ENCODE results near the gene SCP2.
A peak's percentile ranks its signal among the peaks of the same experiment; 100 is the strongest.

The SCP2 gene

DNA sequence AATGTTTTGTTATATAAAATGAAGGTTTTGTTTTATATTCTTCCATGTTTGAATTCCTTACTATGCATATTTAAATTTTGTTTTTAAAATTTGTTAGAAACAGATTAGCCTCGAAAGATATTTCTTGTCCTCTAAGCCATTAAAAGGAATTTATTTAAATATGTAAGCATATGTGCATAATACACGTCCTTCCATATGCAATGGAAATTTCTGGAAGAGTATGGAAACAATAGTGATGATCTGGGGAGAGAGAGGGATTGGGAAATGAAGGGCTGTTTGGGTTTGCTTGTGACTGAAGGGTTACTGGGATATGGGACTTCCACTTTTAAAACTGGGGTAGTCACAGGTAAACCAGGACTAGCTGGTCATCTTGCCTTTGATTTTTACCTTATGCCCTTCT is 26.7 kb upstream of the SCP2 start:
- Histone ChIP-seq H2AFZ (ENCODE audit: low read length) (no peak overlapping the region), H3K36me3 (ENCODE audit: insufficient read depth, low read length) (no peaks in the 10 kb centered on the region), H3K4me2 (ENCODE audit: low read depth, low read length, poor library complexity, severe bottlenecking) (no peak overlapping the region), H3K27me3 (ENCODE audit: insufficient read depth, low read length, poor library complexity, severe bottlenecking) (no peaks in the 10 kb centered on the region), H4K20me1 (ENCODE audit: insufficient read depth, low read length, poor library complexity, severe bottlenecking) (no peaks in the 10 kb centered on the region), H3K9ac (ENCODE audit: low read depth, low read length, poor library complexity, severe bottlenecking) (no peak overlapping the region), H3K9me3 (ENCODE audit: insufficient read depth, low read depth, low read length) (no peaks in the 10 kb centered on the region), H3K4me1 (ENCODE audit: insufficient read depth, low read length, poor library complexity, severe bottlenecking) (peaks cover 3% of the 10 kb centered on the region), H3F3A (ENCODE audit: low read depth) (no peaks in the 10 kb centered on the region), H3K9me2 (replicated peaks; ENCODE audit: low read depth, low read length) (no peaks in the 10 kb centered on the region), H3K4me3 (ENCODE audit: low read length, poor library complexity, severe bottlenecking) (no peak overlapping the region), H3K79me2 (ENCODE audit: insufficient read depth, low read length) (no peaks in the 10 kb centered on the region)
- TF ChIP-seq, protein P1, sequence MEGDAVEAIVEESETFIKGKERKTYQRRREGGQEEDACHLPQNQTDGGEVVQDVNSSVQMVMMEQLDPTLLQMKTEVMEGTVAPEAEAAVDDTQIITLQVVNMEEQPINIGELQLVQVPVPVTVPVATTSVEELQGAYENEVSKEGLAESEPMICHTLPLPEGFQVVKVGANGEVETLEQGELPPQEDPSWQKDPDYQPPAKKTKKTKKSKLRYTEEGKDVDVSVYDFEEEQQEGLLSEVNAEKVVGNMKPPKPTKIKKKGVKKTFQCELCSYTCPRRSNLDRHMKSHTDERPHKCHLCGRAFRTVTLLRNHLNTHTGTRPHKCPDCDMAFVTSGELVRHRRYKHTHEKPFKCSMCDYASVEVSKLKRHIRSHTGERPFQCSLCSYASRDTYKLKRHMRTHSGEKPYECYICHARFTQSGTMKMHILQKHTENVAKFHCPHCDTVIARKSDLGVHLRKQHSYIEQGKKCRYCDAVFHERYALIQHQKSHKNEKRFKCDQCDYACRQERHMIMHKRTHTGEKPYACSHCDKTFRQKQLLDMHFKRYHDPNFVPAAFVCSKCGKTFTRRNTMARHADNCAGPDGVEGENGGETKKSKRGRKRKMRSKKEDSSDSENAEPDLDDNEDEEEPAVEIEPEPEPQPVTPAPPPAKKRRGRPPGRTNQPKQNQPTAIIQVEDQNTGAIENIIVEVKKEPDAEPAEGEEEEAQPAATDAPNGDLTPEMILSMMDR (conservative IDR thresholded peaks at IDR 0.05; ENCODE audit: low read length), result no peak
- TF ChIP-seq EZH2phosphoT487 (IDR thresholded peaks at IDR 0.05; ENCODE audit: borderline replicate concordance), result no peak

DNA sequence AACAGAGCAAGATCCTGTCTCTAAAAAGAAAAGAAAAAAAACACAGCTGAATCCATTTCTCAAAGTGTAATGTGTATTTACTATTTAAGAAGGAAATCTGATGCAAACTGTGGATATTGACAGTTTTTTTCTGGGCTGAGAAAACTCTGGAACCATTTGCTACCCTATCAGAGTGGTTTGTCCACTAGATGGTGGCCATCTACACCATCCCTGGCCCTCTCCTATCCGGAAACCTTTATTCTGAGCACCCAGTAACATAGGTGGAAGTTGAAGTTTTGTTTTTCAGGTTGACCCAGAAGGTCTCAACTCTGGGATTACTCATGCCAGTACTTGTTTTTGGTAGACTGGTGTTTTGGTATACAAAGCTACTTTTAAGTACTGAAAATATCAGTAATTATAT is 25.7 kb upstream of the SCP2 start:
- Histone ChIP-seq H3F3A (ENCODE audit: low read depth) (no peaks in the 10 kb centered on the region), H3K36me3 (ENCODE audit: insufficient read depth, low read length) (no peaks in the 10 kb centered on the region), H3K27me3 (ENCODE audit: insufficient read depth, low read length, poor library complexity, severe bottlenecking) (no peaks in the 10 kb centered on the region), H3K9me3 (ENCODE audit: insufficient read depth, low read depth, low read length) (no peaks in the 10 kb centered on the region), H3K4me3 (ENCODE audit: low read length, poor library complexity, severe bottlenecking) (no peak overlapping the region), H3K9me2 (replicated peaks; ENCODE audit: low read depth, low read length) (no peaks in the 10 kb centered on the region), H3K9ac (ENCODE audit: low read depth, low read length, poor library complexity, severe bottlenecking) (no peak overlapping the region), H3K79me2 (ENCODE audit: insufficient read depth, low read length) (no peaks in the 10 kb centered on the region), H3K4me1 (ENCODE audit: insufficient read depth, low read length, poor library complexity, severe bottlenecking) (peaks cover 3% of the 10 kb centered on the region), H2AFZ (ENCODE audit: low read length) (no peak overlapping the region), H3K4me2 (ENCODE audit: low read depth, low read length, poor library complexity, severe bottlenecking) (no peak overlapping the region), H4K20me1 (ENCODE audit: insufficient read depth, low read length, poor library complexity, severe bottlenecking) (no peaks in the 10 kb centered on the region)
- TF ChIP-seq EZH2phosphoT487 (IDR thresholded peaks at IDR 0.05; ENCODE audit: borderline replicate concordance), result no peak
- TF ChIP-seq, protein P1 (conservative IDR thresholded peaks at IDR 0.05; ENCODE audit: low read length), result no peak

DNA sequence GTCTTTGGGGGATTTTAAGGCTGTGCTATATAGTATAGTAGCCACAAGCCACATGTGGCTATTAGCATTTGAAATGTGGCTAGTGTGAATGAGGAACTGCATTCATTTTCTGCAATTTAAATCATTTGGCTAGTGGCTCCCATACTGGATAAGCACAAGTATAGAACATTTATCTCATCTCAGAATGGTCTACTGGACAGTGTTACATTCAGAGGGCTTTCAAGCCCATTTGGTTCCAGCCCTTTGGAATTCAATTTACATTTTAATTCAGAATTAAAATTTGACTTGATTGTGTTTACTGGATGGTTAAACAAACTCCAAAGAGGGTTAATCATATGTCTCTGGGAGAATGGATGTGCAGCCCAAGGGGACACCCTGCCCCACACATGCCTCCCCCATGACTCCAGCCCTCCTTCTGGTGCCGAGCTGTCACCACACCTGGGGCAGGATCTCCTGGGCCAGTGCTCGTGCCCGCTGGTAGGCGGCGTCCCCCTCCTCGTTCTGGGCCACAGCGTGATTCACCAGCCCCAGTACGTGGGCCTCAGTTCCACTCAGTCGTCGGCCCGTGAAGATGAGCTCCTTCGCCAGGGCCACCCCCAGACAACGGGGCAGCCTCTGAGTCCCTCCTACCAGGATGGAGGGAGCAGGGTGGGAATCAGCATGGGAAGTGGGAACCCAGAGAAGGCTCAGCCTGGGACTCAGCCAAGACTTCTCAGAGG is 22.7 kb upstream of the SCP2 start:
- Histone ChIP-seq H4K20me1 (ENCODE audit: insufficient read depth, low read length, poor library complexity, severe bottlenecking) (no peaks in the 10 kb centered on the region), H3K4me3 (ENCODE audit: low read length, poor library complexity, severe bottlenecking) (no peak overlapping the region), H3K4me2 (ENCODE audit: low read depth, low read length, poor library complexity, severe bottlenecking) (no peak overlapping the region), H3K27me3 (ENCODE audit: insufficient read depth, low read length, poor library complexity, severe bottlenecking) (no peaks in the 10 kb centered on the region), H3K36me3 (ENCODE audit: insufficient read depth, low read length) (no peaks in the 10 kb centered on the region), H3K79me2 (ENCODE audit: insufficient read depth, low read length) (no peaks in the 10 kb centered on the region), H3K4me1 (ENCODE audit: insufficient read depth, low read length, poor library complexity, severe bottlenecking) (peaks cover 3% of the 10 kb centered on the region), H3K9me2 (replicated peaks; ENCODE audit: low read depth, low read length) (no peaks in the 10 kb centered on the region), H3K9me3 (ENCODE audit: insufficient read depth, low read depth, low read length) (no peaks in the 10 kb centered on the region), H3F3A (ENCODE audit: low read depth) (no peaks in the 10 kb centered on the region), H2AFZ (ENCODE audit: low read length) (peak overlapping the region; percentile 90), H3K9ac (ENCODE audit: low read depth, low read length, poor library complexity, severe bottlenecking) (no peak overlapping the region)
- TF ChIP-seq EZH2phosphoT487 (IDR thresholded peaks at IDR 0.05; ENCODE audit: borderline replicate concordance), result no peak

Measured in Loucy (cell line).